ENCODE results near the gene KLF17.

The KLF17 gene

DNA sequence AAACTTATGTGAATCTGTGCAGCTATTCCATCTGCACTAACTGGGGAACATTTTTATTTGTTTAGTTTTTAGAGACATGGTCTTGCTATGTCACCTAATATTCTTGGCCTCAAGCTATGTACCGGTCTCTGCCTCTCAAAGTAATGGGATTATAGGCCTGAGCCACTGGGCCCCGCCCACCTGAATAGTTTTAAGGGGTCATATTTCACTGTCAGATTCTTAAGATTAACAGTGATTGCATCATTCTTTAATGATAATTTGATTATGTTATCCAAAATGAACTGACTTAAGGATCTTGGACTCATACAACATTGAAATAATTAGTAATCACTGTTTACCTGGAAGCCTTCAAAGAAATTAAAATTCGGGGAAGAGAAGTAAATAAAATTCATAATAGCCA, 35.4 kb downstream of the KLF17 start:
- peak; percentile 27 for DNase-seq

DNA sequence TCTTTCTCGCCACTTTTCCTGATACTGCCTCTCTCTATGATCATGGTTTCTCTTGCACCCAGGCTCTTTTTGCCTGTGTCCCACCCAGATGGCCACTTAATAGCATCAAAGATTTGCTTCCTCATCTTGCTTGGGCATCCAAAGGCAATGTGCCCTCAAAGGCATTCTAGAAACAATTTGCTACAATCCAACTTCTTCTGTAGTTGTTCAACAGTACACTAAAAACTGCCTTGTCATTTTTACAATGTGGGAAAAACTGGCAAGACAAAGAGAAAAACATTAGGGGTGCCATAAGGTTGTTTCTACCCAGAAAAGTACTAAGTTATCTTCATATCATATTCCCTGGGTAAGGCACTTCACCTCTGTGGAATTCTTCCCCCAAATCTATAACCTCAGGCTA, 39.3 kb downstream of the KLF17 start:
- no peak for DNase-seq

DNA sequence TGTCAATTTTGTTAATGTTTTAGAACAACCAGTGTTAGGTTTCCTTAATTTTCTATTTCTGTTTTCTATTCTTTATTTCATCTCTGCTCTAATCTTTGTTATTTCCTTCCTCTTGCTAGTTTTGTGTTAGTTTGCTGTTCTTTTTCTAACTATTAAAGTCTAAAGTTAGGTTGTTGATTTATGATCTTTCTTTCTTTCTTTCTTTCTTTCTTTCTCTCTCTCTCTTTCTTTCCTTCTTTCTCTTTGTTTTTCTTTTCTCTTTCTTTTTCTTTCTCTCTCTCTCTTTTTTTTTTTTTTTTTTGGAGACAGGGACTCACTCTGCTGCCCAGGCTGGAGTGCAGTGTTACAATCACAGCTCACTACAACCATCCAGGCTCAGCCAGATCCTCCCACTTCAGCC, 40.2 kb downstream of the KLF17 start:
- no peak for DNase-seq

DNA sequence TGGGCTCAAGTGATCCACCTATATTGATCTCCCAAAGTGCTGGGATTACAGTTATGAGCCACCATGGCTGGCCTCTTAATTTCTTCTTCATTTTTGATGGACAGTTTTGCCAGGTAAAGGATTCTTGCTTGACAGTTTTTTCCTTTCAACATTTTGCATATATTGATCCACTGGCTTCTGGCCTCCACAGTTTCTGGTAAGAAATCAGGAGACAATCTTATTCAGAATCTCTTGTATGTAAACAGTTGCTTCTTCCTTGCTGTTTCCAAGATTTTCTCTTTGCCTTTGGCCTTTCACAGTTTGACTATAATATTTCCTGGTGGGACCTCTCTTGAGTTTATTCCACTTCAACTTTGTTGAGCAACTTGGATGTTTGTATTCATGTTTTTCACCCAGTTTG, 42.9 kb downstream of the KLF17 start:
- no peak for DNase-seq

DNA sequence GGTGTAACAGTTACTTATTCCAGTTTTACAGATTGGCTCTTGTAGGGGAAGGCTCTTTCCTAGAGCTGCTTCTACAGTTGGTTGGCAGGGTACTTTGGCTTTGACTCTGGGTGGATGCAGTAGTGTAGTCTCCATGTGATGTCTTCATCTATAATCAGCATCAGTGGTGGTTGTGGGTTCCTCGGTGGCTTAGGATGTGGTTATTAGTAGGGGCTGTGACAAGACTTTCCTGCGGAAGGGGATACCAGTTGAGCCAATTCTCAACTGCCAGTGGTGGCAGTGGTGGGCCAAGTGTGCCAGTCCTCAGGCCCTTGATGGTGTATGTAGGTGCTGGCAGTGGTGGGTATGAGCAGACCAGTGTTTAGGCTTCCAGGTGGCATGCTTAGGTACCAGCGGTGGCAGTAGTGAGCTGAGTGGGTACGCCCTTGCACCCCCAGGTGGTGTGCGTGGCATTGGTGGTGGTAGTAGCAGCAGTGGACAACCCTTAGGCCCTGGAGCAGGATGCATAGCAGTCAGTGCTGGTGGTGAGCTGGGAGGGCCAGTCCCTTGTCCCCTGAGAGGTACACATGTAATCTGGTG, 50.0 kb downstream of the KLF17 start:
- DNase-seq, result no peak

DNA sequence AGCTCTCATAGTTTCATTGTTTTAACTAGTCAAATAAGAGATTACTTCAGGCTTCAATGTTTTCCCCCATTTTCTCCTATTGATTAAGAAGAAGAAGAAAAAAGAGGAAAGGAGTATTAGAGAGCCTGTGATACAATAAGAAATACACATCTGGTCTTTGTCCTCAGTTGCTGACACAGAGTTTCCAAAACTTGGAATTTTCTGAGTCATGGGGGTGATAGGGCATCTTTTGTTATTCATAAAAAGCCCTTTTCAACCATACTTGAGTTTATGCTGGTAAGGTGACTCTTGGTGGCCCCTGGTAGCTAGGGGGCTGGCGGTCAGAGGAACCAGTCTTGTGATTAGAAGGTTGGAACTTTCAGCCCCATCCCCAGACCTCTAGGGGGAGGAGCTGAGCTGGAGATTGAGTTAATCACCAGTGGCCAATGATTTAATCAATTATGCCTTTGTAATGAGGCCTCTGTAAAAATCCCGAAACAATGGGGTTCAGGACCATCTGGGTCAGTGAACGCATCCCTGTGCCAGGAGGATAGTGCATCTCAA, 51.7 kb downstream of the KLF17 start:
- DNase-seq, result no peak

DNA sequence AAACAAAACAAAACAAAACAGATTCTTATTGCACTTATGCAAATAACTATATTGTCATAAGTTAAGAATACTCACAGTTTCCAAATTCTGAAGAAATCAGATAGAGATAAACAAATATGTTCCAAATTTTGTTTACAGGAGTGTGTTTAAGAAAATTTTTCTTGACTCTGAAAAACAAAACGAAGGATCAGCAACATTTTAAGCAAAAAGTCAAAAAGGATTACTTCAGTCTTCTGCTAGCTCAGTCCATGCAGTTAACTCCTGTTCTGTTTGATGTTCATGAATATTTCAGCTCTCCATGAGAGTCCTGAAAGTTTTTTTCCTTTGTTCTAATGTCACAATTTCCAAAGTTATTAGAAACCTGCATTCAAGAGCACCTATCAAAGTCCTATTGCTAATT, 56.0 kb downstream of the KLF17 start:
- no peak for DNase-seq
